Adrenal gland (tissue), 5 donors: ENCODE data around the gene NPR2.

Experiments
- POLR2A ChIP-seq, 2 donors: fragments of 450-650 bp; IDR thresholded peaks; one replicate each; pipeline ENCODE4 v1.6.1; 2017; ENCODE audit warnings: antibody characterized with exemption in 2 of 2, mild to moderate bottlenecking in 2 of 2, moderate library complexity in 1 of 2
- TF ChIP-seq, protein P1 (sequence below), 6 experiments: fragments of 450-650 bp in 4 of 6; fragments of 200-600 bp in 2 of 6; sonication (generic) in 1 of 6; IDR thresholded peaks; 1 replicate in 5 of 6; 2 replicates in 1 of 6; pipeline versions ENCODE4 v1.5.1 to v1.8.0; 2016 to 2021; ENCODE audit warnings: antibody characterized with exemption in 6 of 6, mild to moderate bottlenecking in 2 of 6, moderate library complexity in 1 of 6
- donor health status: DM: no; HTN: no; CAD: no.

- TF ChIP-seq, protein P1, sequence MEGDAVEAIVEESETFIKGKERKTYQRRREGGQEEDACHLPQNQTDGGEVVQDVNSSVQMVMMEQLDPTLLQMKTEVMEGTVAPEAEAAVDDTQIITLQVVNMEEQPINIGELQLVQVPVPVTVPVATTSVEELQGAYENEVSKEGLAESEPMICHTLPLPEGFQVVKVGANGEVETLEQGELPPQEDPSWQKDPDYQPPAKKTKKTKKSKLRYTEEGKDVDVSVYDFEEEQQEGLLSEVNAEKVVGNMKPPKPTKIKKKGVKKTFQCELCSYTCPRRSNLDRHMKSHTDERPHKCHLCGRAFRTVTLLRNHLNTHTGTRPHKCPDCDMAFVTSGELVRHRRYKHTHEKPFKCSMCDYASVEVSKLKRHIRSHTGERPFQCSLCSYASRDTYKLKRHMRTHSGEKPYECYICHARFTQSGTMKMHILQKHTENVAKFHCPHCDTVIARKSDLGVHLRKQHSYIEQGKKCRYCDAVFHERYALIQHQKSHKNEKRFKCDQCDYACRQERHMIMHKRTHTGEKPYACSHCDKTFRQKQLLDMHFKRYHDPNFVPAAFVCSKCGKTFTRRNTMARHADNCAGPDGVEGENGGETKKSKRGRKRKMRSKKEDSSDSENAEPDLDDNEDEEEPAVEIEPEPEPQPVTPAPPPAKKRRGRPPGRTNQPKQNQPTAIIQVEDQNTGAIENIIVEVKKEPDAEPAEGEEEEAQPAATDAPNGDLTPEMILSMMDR (IDR thresholded peaks at IDR 0.05): no peak
- TF ChIP-seq POLR2A (IDR thresholded peaks at IDR 0.05): no peak
These were observed 7.4 kb downstream of the NPR2 start for GRCh38 chr9:35798658-35799374.
